Adrenal gland (tissue), 12 donors: ENCODE measurements around the gene IMPACT. TPM values are rescaled to one million over a fixed set of nuclear protein-coding genes. Genes with fewer than 3 reads are reported as not detected.

ENCODE experiments used
- DNase-seq, 7 donors: peaks; one replicate each; pipeline ENCODE4 v3.0.0-alpha.2; 2019 to 2020
- H3K27ac ChIP-seq, 5 donors: fragments of 200-600 bp; sonication (generic) in 4 of 5; 1 replicate in 3 of 5; 2 replicates in 2 of 5; pipeline versions ENCODE4 v1.5.1 to v1.8.0; 2016 to 2020; ENCODE audit warnings: mild to moderate bottlenecking in 1 of 5
- H3K27me3 ChIP-seq: fragments of 200-600 bp; 2 replicates; pipeline ENCODE4 v1.8.0; 2021
- H3K36me3 ChIP-seq, 2 donors: fragments of 200-600 bp; replicated peaks in 1 of 2; 1 replicate in 1 of 2; 2 replicates in 1 of 2; pipeline versions ENCODE4 v1.5.1 to v1.8.0; 2018 to 2022
- H3K4me1 ChIP-seq, 2 donors: fragments of 200-600 bp; replicated peaks in 1 of 2; 1 replicate in 1 of 2; 2 replicates in 1 of 2; pipeline versions ENCODE4 v1.5.1 to v1.8.0; 2018 to 2021
- H3K4me3 ChIP-seq, 4 donors: fragments of 200-600 bp; sonication (generic) in 3 of 4; one replicate each; pipeline ENCODE4 v1.5.1; 2016 to 2018
- H3K9me3 ChIP-seq, 3 donors: fragments of 200-600 bp; sonication (generic) in 1 of 3; replicated peaks in 1 of 3; 1 replicate in 2 of 3; 2 replicates in 1 of 3; pipeline versions ENCODE4 v1.5.1 to v1.8.0; 2016 to 2021
- POLR2A ChIP-seq, 2 donors: fragments of 450-650 bp; IDR thresholded peaks; one replicate each; pipeline ENCODE4 v1.6.1; 2017; ENCODE audit warnings: antibody characterized with exemption in 2 of 2, mild to moderate bottlenecking in 2 of 2, moderate library complexity in 1 of 2
- WGBS, 4 donors: extraction: QIAGEN DNeasy Blood & Tissue Kit in 2 of 4; methylation state at CpG; one replicate each; pipeline versions ENCODE4 v1.1.5 to v1.1.7; 2013 to 2017; 5-methylcytosine and 5-hydroxymethylcytosine counted together
- intact Hi-C, 2 donors: fragments of 100-400 bp; cut with DNase I; formaldehyde crosslinking; loops; one replicate each; pipeline versions ENCODE4 v1.14.1 to v1.15.0; 2022 to 2023
- polyA plus RNA-seq, 3 donors: library from polyadenylated mRNA; stranded (reverse); fragments of 200-250 nt in 2 of 3; fragments of 350-450 nt in 1 of 3; fragmentation: Illumina TruSeq in 1 of 3; extraction: RNeasy Lipid Tissue Mini Kit (QIAGEN cat#74804) in 1 of 3; gene quantifications; one replicate each; pipeline ENCODE4 v1.2.3, GENCODE V29; 2013 to 2014
- total RNA-seq, 9 donors: library from RNA; depleted of rRNA in 4 of 9; stranded (reverse); fragments of >200 nt in 4 of 9; fragments of 120-200 nt in 1 of 9; fragmentation: NEBNext Ultra II Directional in 1 of 9; extraction: Animal tissue kit (Norgen Biotek cat#: 25700) in 1 of 9; gene quantifications; one replicate each; pipeline versions ENCODE4 v1.1.0 to v1.2.4, GENCODE V29; 2013 to 2023
- TF ChIP-seq, protein P1 (sequence below), 6 experiments: fragments of 450-650 bp in 4 of 6; fragments of 200-600 bp in 2 of 6; sonication (generic) in 1 of 6; IDR thresholded peaks; 1 replicate in 5 of 6; 2 replicates in 1 of 6; pipeline versions ENCODE4 v1.5.1 to v1.8.0; 2016 to 2021; ENCODE audit warnings: antibody characterized with exemption in 6 of 6, mild to moderate bottlenecking in 2 of 6, moderate library complexity in 1 of 6
- donor health status: healthy with polysubstance abuse.
- donor health status: Bipolar disorder and iron deficiency.
- donor health status: DM: yes; HTN: yes; CAD: no.
- donor health status: DM: no; HTN: no; CAD: no.
- donor health status: DM: no; HTN: no; CAD: no.
- donor health status: DM: yes; HTN: yes; CAD: no.

The IMPACT gene
- total and polyA plus RNA-seq, 12 donors, result 16.2 to 60.5 (median 44.7) TPM

DNA sequence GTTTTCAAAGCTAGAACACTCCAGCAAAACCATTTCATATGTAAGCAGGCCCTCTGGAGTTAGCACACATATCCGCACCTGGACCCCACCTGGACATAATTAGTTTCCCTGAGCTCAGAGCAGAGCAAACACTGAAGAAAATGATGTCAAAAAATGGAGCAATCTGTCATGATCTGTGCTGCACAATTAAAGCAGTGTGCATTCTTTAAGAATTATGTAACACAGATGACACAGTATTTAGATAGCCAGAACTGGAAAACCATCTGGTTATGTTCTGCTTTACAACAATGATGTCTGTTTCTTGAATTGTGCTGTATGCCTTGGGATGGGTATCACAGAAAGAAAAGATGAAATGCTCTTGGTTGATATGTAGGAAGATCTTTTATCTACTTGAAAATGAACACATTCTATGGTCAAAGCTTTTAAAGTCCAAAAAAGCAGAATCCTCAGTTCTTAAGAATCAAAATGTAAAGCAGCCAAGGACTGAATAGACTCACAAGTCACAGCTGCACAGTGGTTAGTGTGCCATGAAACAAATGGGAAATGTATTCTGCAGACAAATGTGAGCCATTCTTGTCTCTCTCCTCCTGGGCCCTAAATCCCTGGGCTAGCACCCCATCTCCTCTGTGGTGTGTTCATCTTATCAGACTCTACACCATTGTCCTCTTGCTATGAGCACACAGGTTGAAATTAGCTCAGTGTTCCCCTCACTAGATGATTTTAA is 70.7 kb downstream of the IMPACT start:
- no peak for DNase-seq
- TF ChIP-seq, protein P1, sequence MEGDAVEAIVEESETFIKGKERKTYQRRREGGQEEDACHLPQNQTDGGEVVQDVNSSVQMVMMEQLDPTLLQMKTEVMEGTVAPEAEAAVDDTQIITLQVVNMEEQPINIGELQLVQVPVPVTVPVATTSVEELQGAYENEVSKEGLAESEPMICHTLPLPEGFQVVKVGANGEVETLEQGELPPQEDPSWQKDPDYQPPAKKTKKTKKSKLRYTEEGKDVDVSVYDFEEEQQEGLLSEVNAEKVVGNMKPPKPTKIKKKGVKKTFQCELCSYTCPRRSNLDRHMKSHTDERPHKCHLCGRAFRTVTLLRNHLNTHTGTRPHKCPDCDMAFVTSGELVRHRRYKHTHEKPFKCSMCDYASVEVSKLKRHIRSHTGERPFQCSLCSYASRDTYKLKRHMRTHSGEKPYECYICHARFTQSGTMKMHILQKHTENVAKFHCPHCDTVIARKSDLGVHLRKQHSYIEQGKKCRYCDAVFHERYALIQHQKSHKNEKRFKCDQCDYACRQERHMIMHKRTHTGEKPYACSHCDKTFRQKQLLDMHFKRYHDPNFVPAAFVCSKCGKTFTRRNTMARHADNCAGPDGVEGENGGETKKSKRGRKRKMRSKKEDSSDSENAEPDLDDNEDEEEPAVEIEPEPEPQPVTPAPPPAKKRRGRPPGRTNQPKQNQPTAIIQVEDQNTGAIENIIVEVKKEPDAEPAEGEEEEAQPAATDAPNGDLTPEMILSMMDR (IDR thresholded peaks at IDR 0.05), result no peak
- TF ChIP-seq POLR2A (IDR thresholded peaks at IDR 0.05), result no peak
- no peaks in the 10 kb centered on the region for H3K36me3 ChIP-seq
- H3K9me3 ChIP-seq, result no peaks in the 10 kb centered on the region
- no peaks in the 10 kb centered on the region for H3K4me1 ChIP-seq
- 59 to 87% (median 76%) methylated on average over 1 of the region's 1 CpG for WGBS, 4 donors
- no peak overlapping the region for H3K27ac ChIP-seq
- H3K27me3 ChIP-seq, result peaks cover 6% of the 10 kb centered on the region
- intact Hi-C loops, result loop anchor here in 1 of 2 donors (10.0 kb wide), 1 partner anchor 312 kb away; no protein-coding TSS in a partner anchor
- H3K4me3 ChIP-seq, result no peak overlapping the region

DNA sequence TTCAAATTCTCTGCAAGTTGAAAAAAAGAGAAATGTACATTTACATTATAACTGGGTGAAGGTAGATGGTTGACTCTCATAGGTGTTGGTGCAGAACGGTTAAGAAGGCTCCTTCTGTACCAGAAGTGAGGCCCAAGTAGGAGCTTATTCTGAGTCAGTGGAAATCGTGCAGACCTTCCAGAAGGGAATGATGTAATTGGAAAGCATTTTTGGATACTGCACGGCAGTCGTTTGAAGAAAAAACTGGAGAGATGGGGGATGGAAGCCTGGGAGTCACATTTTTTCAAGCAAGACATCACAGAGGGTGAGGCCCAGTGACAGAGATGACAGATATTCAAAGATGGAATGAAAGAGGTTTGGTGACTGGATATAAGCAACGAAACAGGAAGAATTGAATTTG is 73.3 kb downstream of the IMPACT start:
- Histone ChIP-seq H3K27ac (no peak overlapping the region), H3K36me3 (no peaks in the 10 kb centered on the region), H3K27me3 (no peaks in the 10 kb centered on the region), H3K4me3 (no peak overlapping the region), H3K9me3 (no peaks in the 10 kb centered on the region), H3K4me1 (no peaks in the 10 kb centered on the region)
- intact Hi-C loops, result loop anchor here in 1 of 2 donors (10.0 kb wide), 1 partner anchor 315 kb away; no protein-coding TSS in a partner anchor
- 69 to 84% (median 81%) methylated on average over 5 of the region's 5 CpGs for WGBS, 4 donors
- TF ChIP-seq POLR2A (IDR thresholded peaks at IDR 0.05), result no peak
- TF ChIP-seq, protein P1 (IDR thresholded peaks at IDR 0.05), result no peak
- no peak for DNase-seq

DNA sequence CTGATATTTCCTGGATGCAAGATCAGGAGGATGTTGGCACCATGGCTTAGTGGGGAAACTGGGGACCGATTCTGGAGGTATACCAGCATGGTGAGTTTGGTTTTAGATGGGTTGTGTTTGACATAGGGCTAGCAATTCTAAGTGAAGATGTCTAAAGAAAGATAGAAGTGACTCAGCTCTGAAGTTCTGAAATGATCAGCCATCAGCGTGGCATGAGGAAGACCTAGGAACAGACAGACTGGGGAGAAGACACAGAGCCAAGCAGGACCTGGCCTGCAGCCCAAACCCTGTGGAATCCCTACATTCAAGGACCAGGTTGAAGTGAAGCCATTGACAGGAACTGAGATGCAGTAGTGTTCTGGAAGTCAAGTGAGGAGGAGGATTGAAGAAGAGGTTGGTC is 73.7 kb downstream of the IMPACT start:
- Histone ChIP-seq H3K27ac (no peak overlapping the region), H3K4me1 (no peaks in the 10 kb centered on the region), H3K9me3 (no peaks in the 10 kb centered on the region), H3K36me3 (no peaks in the 10 kb centered on the region), H3K4me3 (no peak overlapping the region), H3K27me3 (no peaks in the 10 kb centered on the region)
- no peak for TF ChIP-seq POLR2A (IDR thresholded peaks at IDR 0.05)
- TF ChIP-seq, protein P1 (IDR thresholded peaks at IDR 0.05), result no peak
- intact Hi-C loops, result no loop called here
- DNase-seq, result no peak
- 82 to 91% (median 89%) methylated on average over 2 of the region's 2 CpGs for WGBS, 4 donors

DNA sequence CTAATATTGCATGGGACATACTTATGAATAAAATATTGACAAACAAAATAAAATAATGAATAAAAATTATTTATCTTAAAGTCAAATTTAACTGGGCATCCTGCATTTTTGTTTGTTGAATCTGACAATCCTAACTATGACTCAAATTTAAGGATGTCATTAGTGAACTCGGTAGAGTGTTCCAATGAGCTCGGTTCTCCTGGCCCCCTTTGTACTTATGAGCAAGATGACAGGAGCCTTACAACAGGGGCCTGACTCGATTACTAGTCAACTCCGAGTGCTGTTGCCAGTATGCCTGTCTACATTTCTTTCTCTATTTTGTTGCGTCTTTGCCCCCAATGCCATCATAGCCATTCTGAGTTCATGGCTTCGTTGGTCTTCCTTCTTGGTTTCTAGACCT is 74.3 kb downstream of the IMPACT start:
- no peak for TF ChIP-seq POLR2A (IDR thresholded peaks at IDR 0.05)
- TF ChIP-seq, protein P1 (IDR thresholded peaks at IDR 0.05), result no peak
- WGBS, 4 donors, result 77 to 87% (median 86%) methylated on average over 6 of the region's 6 CpGs
- no peaks in the 10 kb centered on the region for H3K9me3 ChIP-seq
- H3K4me3 ChIP-seq, result no peak overlapping the region
- H3K27me3 ChIP-seq, result no peaks in the 10 kb centered on the region
- DNase-seq, result no peak
- H3K36me3 ChIP-seq, result no peaks in the 10 kb centered on the region
- H3K4me1 ChIP-seq, result no peaks in the 10 kb centered on the region
- H3K27ac ChIP-seq, result no peak overlapping the region
- intact Hi-C loops, result no loop called here
